HG03521 (cell line): ENCODE data around the gene PADI4.
"Not testable (repeated sequence)": the region's sequence is repeated elsewhere in the genome, so short reads cannot be mapped to it uniquely, and the experiment has no call there.

ENCODE experiments used
- ATAC-seq: cut with Tn5 transposase; IDR thresholded peaks from one replicate; pipeline ENCODE4 v1.9.1; 2021; ENCODE audit warnings: mild to moderate bottlenecking, moderate library complexity; ENCODE audit not compliant: unreplicated experiment

PADI4 gene

GRCh38 chr1:17310068-17310640 lies 2.2 kb downstream of the PADI4 start:
- ATAC-seq, result no peak

- ATAC-seq, result no peak
Observed at GRCh38 chr1:17313530-17314309, 5.7 kb downstream of the PADI4 start.

- ATAC-seq, result no peak
Observed at GRCh38 chr1:17314491-17314971, 6.5 kb downstream of the PADI4 start.

- ATAC-seq, result no peak
Observed at GRCh38 chr1:17315542-17316130, 7.6 kb downstream of the PADI4 start.

- ATAC-seq, result no peak
Observed at GRCh38 chr1:17316704-17317103, 8.7 kb downstream of the PADI4 start.

- no peak for ATAC-seq
Observed at GRCh38 chr1:17318262-17318661, 10.3 kb downstream of the PADI4 start.

- no peak for ATAC-seq
Observed at GRCh38 chr1:17319561-17320350, 11.8 kb downstream of the PADI4 start.

GRCh38 chr1:17321857-17322390 lies 13.9 kb downstream of the PADI4 start:
- not testable (repeated sequence) for ATAC-seq

- no peak for ATAC-seq
Observed at GRCh38 chr1:17328855-17329254, 20.9 kb downstream of the PADI4 start.

- ATAC-seq, result no peak
Observed at GRCh38 chr1:17329610-17330009, 21.6 kb downstream of the PADI4 start.

GRCh38 chr1:17330856-17331255 lies 22.9 kb downstream of the PADI4 start:
- no peak for ATAC-seq

- no peak for ATAC-seq
Observed at GRCh38 chr1:17333081-17333480, 25.1 kb downstream of the PADI4 start.

- no peak for ATAC-seq
Observed at GRCh38 chr1:17335821-17336710, 28.1 kb downstream of the PADI4 start.

GRCh38 chr1:17338706-17339493 lies 30.9 kb downstream of the PADI4 start:
- no peak for ATAC-seq

- ATAC-seq, result no peak
Observed at GRCh38 chr1:17339521-17339920, 31.5 kb downstream of the PADI4 start.

- ATAC-seq, result no peak
Observed at GRCh38 chr1:17340358-17340757, 32.4 kb downstream of the PADI4 start.

GRCh38 chr1:17342014-17342441 lies 34.0 kb downstream of the PADI4 start:
- no peak for ATAC-seq

GRCh38 chr1:17345506-17345905 lies 37.5 kb downstream of the PADI4 start:
- ATAC-seq, result not testable (repeated sequence)
